Stimulated activated CD8-positive, alpha-beta memory T cell treated with anti-CD3 and anti-CD28 coated beads, Interleukin-2, amount 100 ng/mL, for 1 hour (primary cell): Measurements from ENCODE around the gene SMG6.
"Not testable (repeated sequence)": the region's sequence is repeated elsewhere in the genome, so short reads cannot be mapped to it uniquely, and the experiment has no call there.

Experiments
- DNase-seq, 2 donors: peaks; one replicate each; pipeline ENCODE4 v3.0.0-alpha.2; 2020; ENCODE audit warnings: low read depth in 2 of 2

Gene SMG6

GRCh38 chr17:2178798-2179501 is 124.6 kb downstream of the SMG6 start:
- no peak for DNase-seq

GRCh38 chr17:2177235-2177811 is 126.3 kb downstream of the SMG6 start:
- DNase-seq, result no peak

GRCh38 chr17:2176499-2177169 is 127.0 kb downstream of the SMG6 start:
- no peak for DNase-seq

- DNase-seq, result no peak
Observed at GRCh38 chr17:2175294-2175628, 128.3 kb downstream of the SMG6 start.

GRCh38 chr17:2174468-2175293 is 128.9 kb downstream of the SMG6 start:
- DNase-seq, result no peak

GRCh38 chr17:2174014-2174413 is 129.6 kb downstream of the SMG6 start:
- DNase-seq, result no peak

- no peak for DNase-seq
Observed at GRCh38 chr17:2172999-2173398, 130.6 kb downstream of the SMG6 start.

GRCh38 chr17:2172077-2172851 is 131.3 kb downstream of the SMG6 start:
- DNase-seq, result no peak

GRCh38 chr17:2171702-2172076 is 131.9 kb downstream of the SMG6 start:
- DNase-seq, result no peak

GRCh38 chr17:2170023-2170422 is 133.6 kb downstream of the SMG6 start:
- no peak for DNase-seq

- not testable (repeated sequence) for DNase-seq
Observed at GRCh38 chr17:2165723-2166122, 137.9 kb downstream of the SMG6 start.

GRCh38 chr17:2158396-2158780 is 145.2 kb downstream of the SMG6 start:
- DNase-seq, result no peak

GRCh38 chr17:2157675-2158395 is 145.8 kb downstream of the SMG6 start:
- DNase-seq, result no peak

GRCh38 chr17:2157081-2157480 is 146.5 kb downstream of the SMG6 start:
- DNase-seq, result no peak

GRCh38 chr17:2156666-2157065 is 146.9 kb downstream of the SMG6 start:
- DNase-seq, result no peak

GRCh38 chr17:2155573-2155972 is 148.0 kb downstream of the SMG6 start:
- no peak for DNase-seq

- no peak for DNase-seq
Observed at GRCh38 chr17:2151358-2152033, 152.1 kb downstream of the SMG6 start.

- no peak for DNase-seq
Observed at GRCh38 chr17:2150806-2151205, 152.8 kb downstream of the SMG6 start.

- no peak for DNase-seq
Observed at GRCh38 chr17:2149934-2150333, 153.7 kb downstream of the SMG6 start.

- DNase-seq, result no peak
Observed at GRCh38 chr17:2146132-2146871, 157.3 kb downstream of the SMG6 start.
